ENCODE results near the gene FUT8.

- TF ChIP-seq, protein P1, sequence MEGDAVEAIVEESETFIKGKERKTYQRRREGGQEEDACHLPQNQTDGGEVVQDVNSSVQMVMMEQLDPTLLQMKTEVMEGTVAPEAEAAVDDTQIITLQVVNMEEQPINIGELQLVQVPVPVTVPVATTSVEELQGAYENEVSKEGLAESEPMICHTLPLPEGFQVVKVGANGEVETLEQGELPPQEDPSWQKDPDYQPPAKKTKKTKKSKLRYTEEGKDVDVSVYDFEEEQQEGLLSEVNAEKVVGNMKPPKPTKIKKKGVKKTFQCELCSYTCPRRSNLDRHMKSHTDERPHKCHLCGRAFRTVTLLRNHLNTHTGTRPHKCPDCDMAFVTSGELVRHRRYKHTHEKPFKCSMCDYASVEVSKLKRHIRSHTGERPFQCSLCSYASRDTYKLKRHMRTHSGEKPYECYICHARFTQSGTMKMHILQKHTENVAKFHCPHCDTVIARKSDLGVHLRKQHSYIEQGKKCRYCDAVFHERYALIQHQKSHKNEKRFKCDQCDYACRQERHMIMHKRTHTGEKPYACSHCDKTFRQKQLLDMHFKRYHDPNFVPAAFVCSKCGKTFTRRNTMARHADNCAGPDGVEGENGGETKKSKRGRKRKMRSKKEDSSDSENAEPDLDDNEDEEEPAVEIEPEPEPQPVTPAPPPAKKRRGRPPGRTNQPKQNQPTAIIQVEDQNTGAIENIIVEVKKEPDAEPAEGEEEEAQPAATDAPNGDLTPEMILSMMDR (IDR thresholded peaks at IDR 0.05), result no peak
- no peak for TF ChIP-seq EZH2phosphoT487 (IDR thresholded peaks at IDR 0.05)
Observed at GRCh38 chr14:65425885-65426284, 13.4 kb downstream of the FUT8 start.

Data from neural progenitor cell (in vitro differentiated cells).